ENCODE data around the gene ZNF620. TPM values are rescaled to one million over a fixed set of nuclear protein-coding genes. Genes with fewer than 3 reads are reported as not detected.
A peak's percentile ranks its signal among the peaks of the same experiment; 100 is the strongest.

ZNF620 gene
- total RNA-seq, 2 donors from 2014 or later = 0.94 to 2.5 TPM

DNA sequence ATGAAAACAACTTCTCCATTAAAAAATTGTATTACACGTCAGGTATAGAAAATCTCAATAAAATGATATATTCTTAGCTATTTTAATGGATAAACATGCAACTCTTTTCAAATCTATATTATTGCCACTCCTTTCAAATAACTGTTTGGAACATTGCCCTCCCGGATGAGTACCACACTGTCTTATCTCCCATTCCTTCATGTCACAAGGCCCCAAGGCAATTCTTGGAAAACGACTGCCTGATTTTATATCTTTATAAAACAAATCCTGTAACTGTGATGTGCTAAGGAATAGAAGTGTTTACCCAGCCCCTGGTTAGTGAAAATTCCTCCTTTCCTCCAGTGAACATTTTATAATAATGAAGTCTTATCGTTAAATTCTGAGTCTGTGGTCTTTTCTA lies 35.1 kb upstream of the ZNF620 start:
- Mint-ChIP-seq H3K36me3 (ENCODE audit: low read depth) (no peaks in the 10 kb centered on the region), H3K27ac (no peak overlapping the region), H3K27me3 (no peaks in the 10 kb centered on the region), H3K4me1 (peaks cover 2% of the 10 kb centered on the region), H3K4me3 (no peak overlapping the region)
- H3K9me3 ChIP-seq (ENCODE audit: control insufficient read depth, low read length, poor library complexity, severe bottlenecking) = no peaks in the 10 kb centered on the region
- DNase-seq (no peak), ATAC-seq (no peak)

DNA sequence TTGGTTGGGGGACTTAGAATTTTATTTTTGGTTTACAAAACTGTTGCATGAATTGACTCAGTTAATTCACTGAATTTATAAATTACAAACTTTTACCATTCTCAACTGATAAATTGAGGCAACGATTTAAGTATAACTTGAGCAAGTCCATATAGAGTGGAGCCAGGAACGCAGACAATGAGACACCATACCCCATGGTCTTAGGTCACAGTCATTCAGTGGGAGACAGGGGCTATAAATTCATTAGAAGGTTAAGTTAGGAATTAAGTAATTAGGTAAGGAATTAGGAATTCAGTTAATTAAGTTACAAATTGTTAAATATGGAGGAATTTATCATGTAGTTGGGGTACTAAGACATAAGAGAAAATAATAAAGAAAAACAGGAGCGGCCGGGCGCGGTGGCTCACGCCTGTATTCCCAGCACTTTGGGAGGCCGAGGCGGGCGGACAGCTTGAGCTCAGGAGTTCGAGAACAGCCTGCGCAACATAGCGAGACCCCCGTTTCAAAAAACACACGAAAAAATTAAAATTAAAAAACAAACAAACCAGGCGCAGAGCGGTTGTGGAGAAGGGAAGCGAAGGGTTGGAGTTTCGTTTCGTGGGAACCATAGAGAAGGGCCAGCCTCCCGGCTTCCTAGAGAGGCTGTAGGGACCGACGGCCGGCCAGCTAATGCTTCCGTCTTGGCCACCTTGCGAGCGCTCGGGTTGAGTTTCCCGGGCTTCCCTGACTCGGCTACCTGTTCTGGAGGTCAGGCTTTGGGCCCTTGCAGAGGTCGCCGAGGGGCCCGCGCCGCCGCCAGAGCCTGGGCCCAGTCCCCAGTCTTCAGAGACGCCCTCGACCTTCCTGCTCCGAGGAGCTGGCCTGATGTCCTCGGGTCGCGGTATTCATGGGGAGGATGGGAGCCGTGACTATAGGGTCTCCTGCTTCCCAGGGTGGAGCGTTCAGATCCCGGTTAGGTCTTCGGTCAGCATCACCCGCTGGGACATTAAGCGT lies 29.1 kb upstream of the ZNF620 start, which contains the start of gene ZNF619:
Gene ZNF619 (plus strand): TSS at position 645 of the 993 bp plus-strand sequence. CDS start 858 bp downstream, outside the sequence.
- no peaks in the 10 kb centered on the region for H3K27me3 Mint-ChIP-seq
- ATAC-seq (peak; percentile 92), DNase-seq (peak; percentile 36 to 38 (median 38))
- no peaks in the 10 kb centered on the region for H3K9me3 ChIP-seq (ENCODE audit: control insufficient read depth, low read length, poor library complexity, severe bottlenecking)
- H3K4me1 Mint-ChIP-seq = peaks cover 28% of the 10 kb centered on the region
- peaks cover 2% of the 10 kb centered on the region for H3K36me3 Mint-ChIP-seq (ENCODE audit: low read depth)
- H3K27ac Mint-ChIP-seq = peak within 1 kb of the TSS; percentile 98
- peak within 1 kb of the TSS; percentile 90 for H3K4me3 Mint-ChIP-seq

DNA sequence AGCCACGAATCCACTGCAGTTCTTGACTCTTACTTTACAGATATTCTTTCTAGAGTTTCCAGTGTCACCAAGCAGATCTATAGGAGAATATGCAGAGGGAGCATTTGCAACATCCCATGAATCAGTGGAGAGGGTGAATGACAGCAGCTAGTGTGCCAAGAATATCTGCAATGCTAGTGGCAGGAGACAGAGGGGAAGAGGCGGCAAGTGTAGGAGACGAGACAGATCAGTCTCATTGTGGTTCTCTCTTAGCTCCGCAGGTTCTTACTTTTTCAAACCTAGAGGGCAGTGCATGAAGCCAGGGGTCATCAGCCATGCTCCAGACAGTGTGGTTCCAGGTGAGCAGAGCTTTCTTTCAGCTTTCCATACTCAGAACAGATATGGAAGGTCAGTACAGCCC lies 28.2 kb upstream of the ZNF620 start:
- ATAC-seq = no peak
- H3K4me1 Mint-ChIP-seq = peaks cover 34% of the 10 kb centered on the region
- peaks cover 6% of the 10 kb centered on the region for H3K36me3 Mint-ChIP-seq (ENCODE audit: low read depth)
- H3K9me3 ChIP-seq (ENCODE audit: control insufficient read depth, low read length, poor library complexity, severe bottlenecking) = no peaks in the 10 kb centered on the region
- peak overlapping the region; percentile 98 for H3K27ac Mint-ChIP-seq
- peak overlapping the region; percentile 90 for H3K4me3 Mint-ChIP-seq
- no peak for DNase-seq
- no peaks in the 10 kb centered on the region for H3K27me3 Mint-ChIP-seq

- peaks cover 10% of the 10 kb centered on the region for H3K4me1 Mint-ChIP-seq
- H3K9me3 ChIP-seq (ENCODE audit: control insufficient read depth, low read length, poor library complexity, severe bottlenecking) = peaks cover 5% of the 10 kb centered on the region
- H3K4me3 Mint-ChIP-seq = no peak overlapping the region
- peaks cover 12% of the 10 kb centered on the region for H3K36me3 Mint-ChIP-seq (ENCODE audit: low read depth)
- DNase-seq = no peak
- no peak overlapping the region for H3K27ac Mint-ChIP-seq
- no peaks in the 10 kb centered on the region for H3K27me3 Mint-ChIP-seq
- no peak for ATAC-seq
Observed at GRCh38 chr3:40487172-40487571, 18.7 kb upstream of the ZNF620 start.

- DNase-seq = no peak
- Mint-ChIP-seq H3K27ac (no peak overlapping the region), H3K36me3 (ENCODE audit: low read depth) (peaks cover 11% of the 10 kb centered on the region), H3K4me3 (no peak overlapping the region), H3K4me1 (peaks cover 3% of the 10 kb centered on the region), H3K27me3 (no peaks in the 10 kb centered on the region)
- ATAC-seq = no peak
- H3K9me3 ChIP-seq (ENCODE audit: control insufficient read depth, low read length, poor library complexity, severe bottlenecking) = peaks cover 5% of the 10 kb centered on the region
Observed at GRCh38 chr3:40490916-40491315, 14.9 kb upstream of the ZNF620 start.

- H3K27me3 Mint-ChIP-seq = no peaks in the 10 kb centered on the region
- peaks cover 3% of the 10 kb centered on the region for H3K4me1 Mint-ChIP-seq
- H3K9me3 ChIP-seq (ENCODE audit: control insufficient read depth, low read length, poor library complexity, severe bottlenecking) = no peaks in the 10 kb centered on the region
- H3K36me3 Mint-ChIP-seq (ENCODE audit: low read depth) = peaks cover 2% of the 10 kb centered on the region
- H3K4me3 Mint-ChIP-seq = no peak overlapping the region
- DNase-seq (no peak), ATAC-seq (no peak)
- H3K27ac Mint-ChIP-seq = no peak overlapping the region
Observed at GRCh38 chr3:40494698-40495097, 11.1 kb upstream of the ZNF620 start.

DNA sequence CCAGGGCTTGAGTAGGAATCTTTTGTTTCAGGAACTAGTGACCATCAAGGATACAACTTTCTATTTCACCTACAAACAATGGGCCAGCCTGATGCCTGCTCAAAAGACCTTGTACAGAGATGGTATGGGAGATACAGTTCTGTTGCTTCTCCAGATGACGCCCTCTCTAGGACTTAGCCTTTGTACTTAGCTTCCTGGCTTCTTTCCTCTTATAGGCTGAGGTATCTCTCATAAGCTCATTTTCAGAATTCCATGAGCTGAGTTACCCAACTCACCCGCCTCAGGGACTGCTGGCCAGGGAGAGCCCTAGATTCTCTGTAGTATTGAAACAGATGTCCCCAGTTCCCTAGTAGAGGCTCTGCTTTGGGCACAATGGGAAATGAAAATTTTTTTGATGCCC lies 8.6 kb upstream of the ZNF620 start:
- DNase-seq (no peak), ATAC-seq (no peak)
- no peaks in the 10 kb centered on the region for H3K9me3 ChIP-seq (ENCODE audit: control insufficient read depth, low read length, poor library complexity, severe bottlenecking)
- peaks cover 7% of the 10 kb centered on the region for H3K4me1 Mint-ChIP-seq
- H3K4me3 Mint-ChIP-seq = no peak overlapping the region
- H3K27me3 Mint-ChIP-seq = no peaks in the 10 kb centered on the region
- peaks cover 2% of the 10 kb centered on the region for H3K36me3 Mint-ChIP-seq (ENCODE audit: low read depth)
- no peak overlapping the region for H3K27ac Mint-ChIP-seq

- H3K9me3 ChIP-seq (ENCODE audit: control insufficient read depth, low read length, poor library complexity, severe bottlenecking) = no peaks in the 10 kb centered on the region
- no peaks in the 10 kb centered on the region for H3K27me3 Mint-ChIP-seq
- DNase-seq (no peak), ATAC-seq (no peak)
- H3K36me3 Mint-ChIP-seq (ENCODE audit: low read depth) = peaks cover 2% of the 10 kb centered on the region
- H3K4me1 Mint-ChIP-seq = peaks cover 5% of the 10 kb centered on the region
- no peak overlapping the region for H3K27ac Mint-ChIP-seq
- H3K4me3 Mint-ChIP-seq = no peak overlapping the region
Observed at GRCh38 chr3:40499952-40500351, 5.9 kb upstream of the ZNF620 start.

GRCh38 chr3:40502034-40502433 lies 3.8 kb upstream of the ZNF620 start:
- no peak overlapping the region for H3K4me3 Mint-ChIP-seq
- no peak overlapping the region for H3K27ac Mint-ChIP-seq
- H3K9me3 ChIP-seq (ENCODE audit: control insufficient read depth, low read length, poor library complexity, severe bottlenecking) = no peaks in the 10 kb centered on the region
- no peaks in the 10 kb centered on the region for H3K36me3 Mint-ChIP-seq (ENCODE audit: low read depth)
- ATAC-seq (no peak), DNase-seq (no peak)
- no peaks in the 10 kb centered on the region for H3K27me3 Mint-ChIP-seq
- peaks cover 8% of the 10 kb centered on the region for H3K4me1 Mint-ChIP-seq

DNA sequence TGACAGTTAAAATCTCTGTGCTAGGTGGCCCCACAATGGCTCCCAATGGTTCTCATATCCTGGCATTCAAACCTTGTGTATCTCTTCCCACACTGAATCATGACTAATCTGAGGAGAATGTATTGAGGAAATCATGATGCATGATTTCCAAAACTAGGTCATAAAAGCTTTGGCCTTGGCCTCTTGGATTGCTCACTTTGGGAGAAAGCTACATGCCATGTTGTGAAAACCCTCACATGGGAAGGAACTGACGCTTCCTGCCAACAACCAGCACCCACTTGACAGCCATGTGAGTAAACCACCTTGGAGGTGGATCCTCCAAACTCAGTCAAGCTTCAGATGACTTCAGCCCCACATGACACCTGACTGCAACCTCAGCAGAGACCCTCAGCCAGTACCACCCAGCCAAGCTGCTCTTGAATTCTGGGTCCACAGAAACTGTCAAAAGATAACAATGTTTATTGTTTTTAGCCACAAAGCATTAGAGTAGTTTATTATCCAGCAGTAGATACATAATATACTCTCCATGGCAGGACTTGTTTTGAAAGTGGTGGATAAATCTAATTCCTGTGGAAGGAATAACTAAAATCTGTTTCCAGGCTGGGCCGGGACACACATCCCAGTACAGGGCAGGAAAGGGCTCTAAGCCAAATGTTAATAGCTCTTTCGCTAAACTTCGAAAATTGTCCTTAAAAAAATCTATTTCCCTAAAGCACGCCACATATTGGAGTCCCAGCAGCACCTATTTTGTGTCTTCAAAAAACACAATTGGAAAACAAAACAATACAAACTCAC lies 1.0 kb upstream of the ZNF620 start:
- H3K9me3 ChIP-seq (ENCODE audit: control insufficient read depth, low read length, poor library complexity, severe bottlenecking) = no peaks in the 10 kb centered on the region
- Mint-ChIP-seq H3K36me3 (ENCODE audit: low read depth) (peaks cover 4% of the 10 kb centered on the region), H3K27ac (no peak overlapping the region), H3K4me1 (peaks cover 13% of the 10 kb centered on the region), H3K4me3 (peak overlapping the region; percentile 91), H3K27me3 (no peaks in the 10 kb centered on the region)
- ATAC-seq = no peak
- no peak for DNase-seq

DNA sequence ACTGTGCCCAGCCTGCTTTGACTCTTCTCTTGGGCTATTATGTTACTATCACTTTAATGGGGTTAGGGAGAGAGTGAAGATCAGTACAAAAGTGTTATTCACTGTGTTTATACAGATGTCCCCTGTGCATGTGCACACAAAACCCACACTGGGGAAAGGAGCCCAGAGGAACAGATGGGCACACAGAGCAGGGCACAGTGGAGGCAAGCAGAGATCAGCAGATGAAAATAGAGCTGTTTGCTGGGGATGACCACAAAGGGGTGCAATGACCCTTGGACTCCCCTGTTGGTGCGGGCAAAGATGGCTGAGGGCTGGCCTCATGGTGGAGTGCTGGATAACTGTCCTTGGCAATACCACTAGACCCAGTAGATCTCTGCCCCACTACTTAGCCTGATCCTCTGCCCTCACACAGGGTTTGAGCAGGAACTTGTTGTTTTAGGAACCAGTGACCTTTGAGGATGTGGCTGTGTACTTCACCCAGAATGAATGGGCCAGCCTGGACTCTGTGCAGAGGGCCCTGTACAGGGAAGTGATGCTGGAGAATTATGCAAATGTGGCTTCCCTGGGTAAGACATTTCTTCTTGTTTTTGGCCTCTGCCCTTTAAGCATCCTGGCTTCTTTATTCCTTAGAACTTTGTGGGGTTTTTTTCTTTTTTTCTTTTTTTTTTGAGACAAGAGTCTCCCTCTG lies 5.3 kb downstream of the ZNF620 start:
- DNase-seq = no peak
- Mint-ChIP-seq H3K36me3 (ENCODE audit: low read depth) (peaks cover 11% of the 10 kb centered on the region), H3K4me3 (no peak overlapping the region), H3K27ac (no peak overlapping the region), H3K27me3 (no peaks in the 10 kb centered on the region), H3K4me1 (peaks cover 14% of the 10 kb centered on the region)
- H3K9me3 ChIP-seq (ENCODE audit: control insufficient read depth, low read length, poor library complexity, severe bottlenecking) = no peaks in the 10 kb centered on the region
- ATAC-seq = no peak

DNA sequence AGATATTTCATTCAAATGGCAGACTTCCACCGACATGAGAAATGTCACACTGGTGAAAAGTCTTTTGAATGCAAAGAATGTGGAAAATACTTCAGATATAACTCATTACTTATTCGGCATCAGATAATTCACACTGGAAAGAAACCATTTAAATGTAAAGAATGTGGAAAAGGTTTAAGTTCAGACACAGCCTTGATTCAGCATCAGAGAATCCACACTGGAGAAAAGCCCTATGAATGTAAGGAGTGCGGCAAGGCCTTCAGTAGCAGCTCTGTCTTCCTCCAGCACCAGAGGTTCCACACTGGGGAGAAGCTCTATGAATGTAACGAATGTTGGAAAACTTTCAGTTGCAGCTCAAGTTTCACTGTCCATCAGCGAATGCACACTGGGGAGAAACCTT lies 10.4 kb downstream of the ZNF620 start:
- no peaks in the 10 kb centered on the region for H3K9me3 ChIP-seq (ENCODE audit: control insufficient read depth, low read length, poor library complexity, severe bottlenecking)
- no peak overlapping the region for H3K4me3 Mint-ChIP-seq
- H3K4me1 Mint-ChIP-seq = peaks cover 2% of the 10 kb centered on the region
- H3K27ac Mint-ChIP-seq = no peak overlapping the region
- peaks cover 3% of the 10 kb centered on the region for H3K36me3 Mint-ChIP-seq (ENCODE audit: low read depth)
- ATAC-seq (no peak), DNase-seq (no peak)
- H3K27me3 Mint-ChIP-seq = no peaks in the 10 kb centered on the region

- Mint-ChIP-seq H3K36me3 (ENCODE audit: low read depth) (peaks cover 3% of the 10 kb centered on the region), H3K4me3 (no peak overlapping the region), H3K4me1 (peaks cover 4% of the 10 kb centered on the region), H3K27me3 (no peaks in the 10 kb centered on the region), H3K27ac (no peak overlapping the region)
- ATAC-seq (no peak), DNase-seq (no peak)
- H3K9me3 ChIP-seq (ENCODE audit: control insufficient read depth, low read length, poor library complexity, severe bottlenecking) = no peaks in the 10 kb centered on the region
Observed at GRCh38 chr3:40518067-40518466, 12.2 kb downstream of the ZNF620 start.
